Breast epithelium (tissue), 4 donors: ENCODE data around the gene DNAJC6. TPM values are rescaled to one million over a fixed set of nuclear protein-coding genes. Genes with fewer than 3 reads are reported as not detected.

ENCODE experiments used
- DNase-seq, 2 donors: peaks; one replicate each; pipeline ENCODE4 v3.0.0-alpha.2; 2019; ENCODE audit warnings: low spot score in 2 of 2
- H3K27ac ChIP-seq, 2 donors: fragments of 200-600 bp; sonication (generic) in 1 of 2; one replicate each; pipeline ENCODE4 v1.5.1; 2016 to 2019; ENCODE audit warnings: mild to moderate bottlenecking in 1 of 2
- H3K27me3 ChIP-seq, 2 donors: fragments of 200-600 bp; sonication (generic) in 1 of 2; one replicate each; pipeline versions ENCODE4 v1.5.1 to v1.6.0; 2017 to 2019; ENCODE audit warnings: control low read depth in 1 of 2, mild to moderate bottlenecking in 1 of 2
- H3K36me3 ChIP-seq: fragments of 200-600 bp; one replicate; pipeline ENCODE4 v1.5.1; 2019
- H3K4me1 ChIP-seq, 2 donors: fragments of 200-600 bp; sonication (generic); one replicate each; pipeline ENCODE4 v1.5.1; 2016 to 2019; ENCODE audit warnings: control low read depth in 1 of 2
- H3K4me3 ChIP-seq, 3 donors: fragments of 200-600 bp; sonication (generic); 1 replicate in 2 of 3; 2 replicates in 1 of 3; pipeline ENCODE4 v1.5.1; 2016 to 2019; ENCODE audit warnings: mild to moderate bottlenecking in 3 of 3, moderate library complexity in 2 of 3
- H3K9me3 ChIP-seq, 2 donors: fragments of 200-600 bp; sonication (generic) in 1 of 2; one replicate each; pipeline ENCODE4 v1.5.1; 2016 to 2019; ENCODE audit warnings: control low read depth in 1 of 2
- POLR2A ChIP-seq: fragments of 450-650 bp; IDR thresholded peaks from one replicate; pipeline ENCODE4 v1.6.1; 2016; ENCODE audit warnings: antibody characterized with exemption, mild to moderate bottlenecking, moderate library complexity
- POLR2AphosphoS5 ChIP-seq, 3 donors: sonication (generic); formaldehyde crosslinking; IDR thresholded peaks; one replicate each; pipeline ENCODE4 v1.6.1; 2017; ENCODE audit warnings: antibody characterized with exemption in 3 of 3
- intact Hi-C: fragments of 100-400 bp; cut with DNase I; formaldehyde crosslinking; loops from one replicate; pipeline ENCODE4 v1.15.1; 2023; ENCODE audit warnings: low total_unique reads
- total RNA-seq, 3 donors: library from RNA; depleted of rRNA; stranded (reverse); fragments of >200 nt; gene quantifications; one replicate each; pipeline ENCODE4 v1.1.0, GENCODE V29; 2016
- TF ChIP-seq, protein P1 (sequence below), 3 donors: fragments of 450-650 bp; IDR thresholded peaks; one replicate each; pipeline ENCODE4 v1.5.1; 2016 to 2017; ENCODE audit warnings: antibody characterized with exemption in 3 of 3, mild to moderate bottlenecking in 3 of 3, moderate library complexity in 3 of 3

Gene DNAJC6
- total RNA-seq, 3 donors from 2014 or later, result 0.96 to 6.2 (median 4.2) TPM

DNA sequence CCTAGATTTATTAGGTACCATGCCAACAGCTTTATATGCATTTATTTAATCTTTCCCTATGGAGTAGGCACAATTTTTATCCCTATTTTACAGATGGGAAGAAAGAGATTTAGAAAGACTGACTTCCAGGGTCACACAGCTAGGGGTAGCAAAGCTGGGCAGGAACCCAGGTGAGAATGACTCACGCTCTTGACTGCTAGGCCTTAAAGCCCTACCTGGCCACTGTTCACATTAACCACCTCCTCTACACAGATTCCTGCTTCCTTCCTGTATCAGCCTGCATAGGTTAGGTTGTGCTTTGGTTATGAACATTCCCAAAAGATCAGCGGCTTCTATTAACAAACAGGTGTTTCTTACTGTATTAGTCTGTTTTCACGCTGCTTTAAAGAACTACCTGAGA, 53.2 kb downstream of the DNAJC6 start:
- Histone ChIP-seq H3K4me1 (no peaks in the 10 kb centered on the region), H3K27me3 (no peaks in the 10 kb centered on the region), H3K27ac (no peak overlapping the region), H3K4me3 (no peak overlapping the region), H3K9me3 (no peaks in the 10 kb centered on the region), H3K36me3 (no peaks in the 10 kb centered on the region)
- intact Hi-C loops, result no loop called here
- DNase-seq, result no peak
- TF ChIP-seq, protein P1, sequence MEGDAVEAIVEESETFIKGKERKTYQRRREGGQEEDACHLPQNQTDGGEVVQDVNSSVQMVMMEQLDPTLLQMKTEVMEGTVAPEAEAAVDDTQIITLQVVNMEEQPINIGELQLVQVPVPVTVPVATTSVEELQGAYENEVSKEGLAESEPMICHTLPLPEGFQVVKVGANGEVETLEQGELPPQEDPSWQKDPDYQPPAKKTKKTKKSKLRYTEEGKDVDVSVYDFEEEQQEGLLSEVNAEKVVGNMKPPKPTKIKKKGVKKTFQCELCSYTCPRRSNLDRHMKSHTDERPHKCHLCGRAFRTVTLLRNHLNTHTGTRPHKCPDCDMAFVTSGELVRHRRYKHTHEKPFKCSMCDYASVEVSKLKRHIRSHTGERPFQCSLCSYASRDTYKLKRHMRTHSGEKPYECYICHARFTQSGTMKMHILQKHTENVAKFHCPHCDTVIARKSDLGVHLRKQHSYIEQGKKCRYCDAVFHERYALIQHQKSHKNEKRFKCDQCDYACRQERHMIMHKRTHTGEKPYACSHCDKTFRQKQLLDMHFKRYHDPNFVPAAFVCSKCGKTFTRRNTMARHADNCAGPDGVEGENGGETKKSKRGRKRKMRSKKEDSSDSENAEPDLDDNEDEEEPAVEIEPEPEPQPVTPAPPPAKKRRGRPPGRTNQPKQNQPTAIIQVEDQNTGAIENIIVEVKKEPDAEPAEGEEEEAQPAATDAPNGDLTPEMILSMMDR (IDR thresholded peaks at IDR 0.05), result no peak
- TF ChIP-seq POLR2AphosphoS5 (IDR thresholded peaks at IDR 0.05), result no peak
- no peak for TF ChIP-seq POLR2A

DNA sequence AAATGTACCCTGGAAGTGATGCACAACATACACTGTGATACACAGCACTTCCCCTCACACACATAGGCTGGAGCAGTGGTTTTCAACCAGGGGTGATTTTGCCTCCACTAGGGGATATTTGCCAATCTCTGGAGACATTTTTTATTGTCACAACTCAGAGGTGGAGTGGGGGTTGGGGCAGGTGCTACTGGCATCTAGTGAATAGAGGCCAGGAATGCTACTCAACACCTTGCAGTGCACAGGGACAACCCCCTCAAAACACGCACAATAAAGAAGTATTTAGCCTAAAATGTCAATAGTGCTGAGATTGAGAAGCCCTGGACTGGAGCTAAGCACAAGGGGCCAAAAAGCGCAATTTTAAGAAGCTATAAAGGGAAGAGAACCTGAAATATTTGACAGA, 54.1 kb downstream of the DNAJC6 start:
- DNase-seq, result no peak
- H3K4me3 ChIP-seq, result no peak overlapping the region
- no peaks in the 10 kb centered on the region for H3K4me1 ChIP-seq
- no peaks in the 10 kb centered on the region for H3K27me3 ChIP-seq
- no peaks in the 10 kb centered on the region for H3K9me3 ChIP-seq
- H3K27ac ChIP-seq, result no peak overlapping the region
- no peak for TF ChIP-seq POLR2AphosphoS5 (IDR thresholded peaks at IDR 0.05)
- TF ChIP-seq POLR2A, result no peak
- TF ChIP-seq, protein P1 (IDR thresholded peaks at IDR 0.05), result no peak
- no peaks in the 10 kb centered on the region for H3K36me3 ChIP-seq
- intact Hi-C loops, result no loop called here

- Histone ChIP-seq H3K36me3 (no peaks in the 10 kb centered on the region), H3K9me3 (no peaks in the 10 kb centered on the region), H3K27ac (no peak overlapping the region), H3K4me3 (no peak overlapping the region), H3K27me3 (no peaks in the 10 kb centered on the region), H3K4me1 (no peaks in the 10 kb centered on the region)
- no peak for TF ChIP-seq POLR2A
- no peak for TF ChIP-seq POLR2AphosphoS5 (IDR thresholded peaks at IDR 0.05)
- TF ChIP-seq, protein P1 (IDR thresholded peaks at IDR 0.05), result no peak
- intact Hi-C loops, result no loop called here
- no peak for DNase-seq
These were observed 59.1 kb downstream of the DNAJC6 start for GRCh38 chr1:65368403-65368802.

GRCh38 chr1:65371544-65371943, 62.2 kb downstream of the DNAJC6 start:
- H3K27me3 ChIP-seq, result no peaks in the 10 kb centered on the region
- H3K27ac ChIP-seq, result no peak overlapping the region
- intact Hi-C loops, result no loop called here
- TF ChIP-seq, protein P1 (IDR thresholded peaks at IDR 0.05), result no peak
- TF ChIP-seq POLR2AphosphoS5 (IDR thresholded peaks at IDR 0.05), result no peak
- no peak for TF ChIP-seq POLR2A
- no peak for DNase-seq
- no peaks in the 10 kb centered on the region for H3K9me3 ChIP-seq
- no peaks in the 10 kb centered on the region for H3K4me1 ChIP-seq
- H3K36me3 ChIP-seq, result no peaks in the 10 kb centered on the region
- no peak overlapping the region for H3K4me3 ChIP-seq

DNA sequence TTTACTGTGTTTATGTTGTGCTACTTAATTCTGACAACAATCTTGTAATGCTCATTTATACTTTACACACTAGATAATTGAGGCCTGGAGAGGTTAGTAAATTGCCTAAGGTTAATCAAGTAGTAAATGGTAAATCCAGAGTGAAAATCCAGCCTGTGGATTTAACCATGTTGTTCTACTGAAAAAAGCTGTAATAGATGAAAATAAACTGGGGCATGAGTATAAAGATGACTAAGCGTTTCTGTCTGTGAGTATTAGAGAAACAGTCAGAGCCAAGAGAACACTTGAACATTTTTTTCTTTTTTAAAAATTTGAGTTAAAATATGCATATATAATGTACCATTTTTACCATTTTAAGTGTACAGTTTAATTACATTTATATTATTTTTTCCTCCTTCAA, 63.2 kb downstream of the DNAJC6 start:
- H3K36me3 ChIP-seq, result no peaks in the 10 kb centered on the region
- H3K4me1 ChIP-seq, result no peaks in the 10 kb centered on the region
- H3K27me3 ChIP-seq, result no peaks in the 10 kb centered on the region
- DNase-seq, result no peak
- no peak overlapping the region for H3K27ac ChIP-seq
- intact Hi-C loops, result no loop called here
- no peaks in the 10 kb centered on the region for H3K9me3 ChIP-seq
- H3K4me3 ChIP-seq, result no peak overlapping the region
- TF ChIP-seq POLR2A (no peak), POLR2AphosphoS5 (IDR thresholded peaks at IDR 0.05) (no peak)
- TF ChIP-seq, protein P1 (IDR thresholded peaks at IDR 0.05), result no peak
